HepG2 (cell line): Measurements from ENCODE around the gene GON7. TPM values are rescaled to one million over a fixed set of nuclear protein-coding genes. Genes with fewer than 3 reads are reported as not detected.

Experiments
- HOXD1 ChIP-seq: sonication (generic); formaldehyde crosslinking; IDR thresholded peaks from 2 replicates; pipeline ENCODE4 v1.5.0; 2020; ENCODE audit warnings: missing genetic modification reagents
- KDM5A ChIP-seq: fragments of 200-600 bp; sonication (generic); IDR thresholded peaks from 2 replicates; pipeline ENCODE4 v1.7.0; 2018; ENCODE audit warnings: antibody characterized with exemption, mild to moderate bottlenecking, low read length, borderline replicate concordance
- TMF1 ChIP-seq: sonication (generic); formaldehyde crosslinking; IDR thresholded peaks from 2 replicates; pipeline ENCODE4 v1.8.1; 2022; ENCODE audit warnings: low read depth, missing genetic modification reagents
- polyA plus RNA-seq, 8 experiments: library from polyadenylated mRNA; depleted of rRNA in 3 of 8; stranded (reverse) in 7 of 8; unstranded in 1 of 8; fragments of >200 nt; fragmentation: Illumina TruSeq in 4 of 8; extraction: Trizol in 4 of 8; gene quantifications; 2 replicates each; pipeline versions ENCODE4 v1.2.1 to v1.2.3, GENCODE V29; 2011 to 2016; ENCODE audit warnings: low read depth in 4 of 8, missing spikeins in 1 of 8, mixed read lengths in 1 of 8; ENCODE audit not compliant: insufficient read depth in 1 of 8
- total RNA-seq, 5 experiments: library from RNA; depleted of rRNA; stranded (reverse); fragments of >200 nt; fragmentation: Illumina TruSeq; extraction: Trizol; gene quantifications; 2 replicates each; pipeline ENCODE4 v1.2.3, GENCODE V29; 2016; ENCODE audit warnings: low read depth in 1 of 5
- TF ChIP-seq, protein P1 (sequence below): sonication (generic); formaldehyde crosslinking; IDR thresholded peaks from 2 replicates; pipeline ENCODE4 v1.5.1; 2020; ENCODE audit warnings: mild to moderate bottlenecking, missing genetic modification reagents, moderate library complexity
- TF ChIP-seq, protein P2 (sequence below): sonication (generic); formaldehyde crosslinking; IDR thresholded peaks from 2 replicates; pipeline ENCODE4 v1.5.1; 2020; ENCODE audit warnings: mild to moderate bottlenecking, moderate library complexity, missing genetic modification reagents
- TF ChIP-seq, protein P3 (sequence below): sonication (generic); formaldehyde crosslinking; IDR thresholded peaks from 2 replicates; pipeline ENCODE4 v1.8.0; 2022; ENCODE audit warnings: mild to moderate bottlenecking, missing genetic modification reagents; ENCODE audit not compliant: insufficient replicate concordance

GON7 gene
- total and polyA plus RNA-seq, 2 of the 13 experiments (the other 11 are each of a cell fraction or from before 2014, with no cell fraction given) = 11.9 to 28.0 TPM

DNA sequence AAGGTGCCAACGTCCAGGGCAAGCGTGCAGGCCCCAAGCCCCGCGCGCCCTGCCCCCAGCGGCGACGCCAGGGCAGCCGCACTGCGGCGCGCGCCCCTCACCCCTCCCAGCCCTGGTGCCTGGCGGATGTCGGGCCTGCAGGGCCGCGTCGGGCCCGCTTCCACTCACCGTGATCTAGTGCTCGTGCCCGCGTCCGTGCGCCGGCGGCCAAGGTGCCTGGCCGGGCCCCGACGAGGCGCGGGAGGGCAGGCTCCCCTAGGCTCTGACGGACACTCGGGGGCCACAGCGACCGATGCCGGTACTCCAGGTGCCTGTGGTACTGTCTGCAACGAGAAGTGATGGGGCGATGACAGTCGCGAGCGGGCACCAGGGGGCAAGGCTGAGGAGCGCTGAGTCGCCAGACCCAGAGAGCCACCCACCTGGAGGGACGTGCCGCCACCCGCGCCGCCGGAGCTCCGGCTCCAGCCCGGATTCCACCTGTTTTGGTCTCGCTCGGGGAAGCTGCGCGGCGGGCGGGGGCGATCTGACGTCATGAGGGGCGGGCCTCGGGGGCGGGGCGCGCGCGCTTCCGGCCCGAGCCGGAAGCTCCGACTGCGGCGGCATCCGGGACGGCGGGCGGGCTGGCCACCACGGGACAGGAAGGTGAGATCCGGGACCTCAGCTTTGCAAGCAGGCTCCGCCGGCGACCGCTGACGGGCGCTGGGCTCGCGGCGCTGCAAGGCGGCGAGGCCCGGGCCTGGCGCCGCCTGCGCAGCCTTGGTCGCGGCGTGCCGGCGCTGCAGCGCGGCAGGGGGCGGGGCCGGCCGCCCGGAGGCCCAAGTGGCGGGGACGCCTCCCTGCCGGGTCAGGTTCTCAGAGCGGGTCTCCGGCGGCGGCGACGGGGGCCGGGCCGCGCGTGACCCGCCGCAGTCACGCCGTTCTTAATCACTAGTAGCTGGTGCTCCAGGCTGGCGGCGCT, 22.2 kb downstream of the GON7 start, which contains the start of the genes LYSET and MOAP1 (continued):
- TF ChIP-seq, protein P1, sequence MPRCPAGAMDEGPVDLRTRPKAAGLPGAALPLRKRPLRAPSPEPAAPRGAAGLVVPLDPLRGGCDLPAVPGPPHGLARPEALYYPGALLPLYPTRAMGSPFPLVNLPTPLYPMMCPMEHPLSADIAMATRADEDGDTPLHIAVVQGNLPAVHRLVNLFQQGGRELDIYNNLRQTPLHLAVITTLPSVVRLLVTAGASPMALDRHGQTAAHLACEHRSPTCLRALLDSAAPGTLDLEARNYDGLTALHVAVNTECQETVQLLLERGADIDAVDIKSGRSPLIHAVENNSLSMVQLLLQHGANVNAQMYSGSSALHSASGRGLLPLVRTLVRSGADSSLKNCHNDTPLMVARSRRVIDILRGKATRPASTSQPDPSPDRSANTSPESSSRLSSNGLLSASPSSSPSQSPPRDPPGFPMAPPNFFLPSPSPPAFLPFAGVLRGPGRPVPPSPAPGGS (CRISPR knock-in tag) = peak; percentile 55; the same call in 1 of the 2 replicates
- TF ChIP-seq, protein P2, sequence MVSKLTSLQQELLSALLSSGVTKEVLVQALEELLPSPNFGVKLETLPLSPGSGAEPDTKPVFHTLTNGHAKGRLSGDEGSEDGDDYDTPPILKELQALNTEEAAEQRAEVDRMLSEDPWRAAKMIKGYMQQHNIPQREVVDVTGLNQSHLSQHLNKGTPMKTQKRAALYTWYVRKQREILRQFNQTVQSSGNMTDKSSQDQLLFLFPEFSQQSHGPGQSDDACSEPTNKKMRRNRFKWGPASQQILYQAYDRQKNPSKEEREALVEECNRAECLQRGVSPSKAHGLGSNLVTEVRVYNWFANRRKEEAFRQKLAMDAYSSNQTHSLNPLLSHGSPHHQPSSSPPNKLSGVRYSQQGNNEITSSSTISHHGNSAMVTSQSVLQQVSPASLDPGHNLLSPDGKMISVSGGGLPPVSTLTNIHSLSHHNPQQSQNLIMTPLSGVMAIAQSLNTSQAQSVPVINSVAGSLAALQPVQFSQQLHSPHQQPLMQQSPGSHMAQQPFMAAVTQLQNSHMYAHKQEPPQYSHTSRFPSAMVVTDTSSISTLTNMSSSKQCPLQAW = 0 out of 2 replicates have a peak, but pooled peaks have one; percentile 47
- no peak; the same call in 1 of the 2 replicates for TF ChIP-seq TMF1
- TF ChIP-seq, protein P3, sequence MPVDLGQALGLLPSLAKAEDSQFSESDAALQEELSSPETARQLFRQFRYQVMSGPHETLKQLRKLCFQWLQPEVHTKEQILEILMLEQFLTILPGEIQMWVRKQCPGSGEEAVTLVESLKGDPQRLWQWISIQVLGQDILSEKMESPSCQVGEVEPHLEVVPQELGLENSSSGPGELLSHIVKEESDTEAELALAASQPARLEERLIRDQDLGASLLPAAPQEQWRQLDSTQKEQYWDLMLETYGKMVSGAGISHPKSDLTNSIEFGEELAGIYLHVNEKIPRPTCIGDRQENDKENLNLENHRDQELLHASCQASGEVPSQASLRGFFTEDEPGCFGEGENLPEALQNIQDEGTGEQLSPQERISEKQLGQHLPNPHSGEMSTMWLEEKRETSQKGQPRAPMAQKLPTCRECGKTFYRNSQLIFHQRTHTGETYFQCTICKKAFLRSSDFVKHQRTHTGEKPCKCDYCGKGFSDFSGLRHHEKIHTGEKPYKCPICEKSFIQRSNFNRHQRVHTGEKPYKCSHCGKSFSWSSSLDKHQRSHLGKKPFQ (CRISPR knock-in tag) = peak; percentile 85
- TF ChIP-seq HOXD1 = no peak
- TF ChIP-seq KDM5A = peak; percentile 85; the same call in 1 of the 2 replicates
